GM12878 (cell line): ENCODE measurements around the gene IFNL1. TPM values are rescaled to one million over a fixed set of nuclear protein-coding genes. Genes with fewer than 3 reads are reported as not detected.

Experiments
- ATAC-seq: fragments of 200-7000 bp; cut with Tn5 transposase; 3 replicates; pipeline ENCODE4 v1.9.1; 2020; ENCODE audit warnings: mild to moderate bottlenecking, moderate library complexity
- BruUV-seq: library from RNA; stranded (reverse); fragments of 400-500 nt; replicated peaks from 2 replicates; lab custom pipeline; 2021; lab: Mats Ljungman, UMichigan
- CTCF ChIA-PET: fragments of 300-600 bp; sonication (Branson Sonifier 250); formaldehyde crosslinking; extraction: SDS; loops from one replicate; lab custom pipeline; 2021; ENCODE audit warnings: inconsistent platforms; lab: Yijun Ruan, JAX
- POLR2A ChIA-PET: fragments of 350-600 bp; formaldehyde crosslinking; extraction: SDS; loops from one replicate; lab custom pipeline; 2021; ENCODE audit warnings: inconsistent platforms; lab: Charles Lee
- RAD21 ChIA-PET: fragments of 300-600 bp; sonication (Branson Sonifier 250); formaldehyde crosslinking; loops from one replicate; lab custom pipeline; 2023; ENCODE audit warnings: antibody characterized with exemption; ENCODE audit not compliant: unreplicated experiment; lab: Charles Lee
- SMC1A ChIA-PET: fragments of 300-600 bp; sonication (Branson Sonifier 250); formaldehyde crosslinking; loops from one replicate; lab custom pipeline; 2023; ENCODE audit not compliant: unreplicated experiment, uncharacterized antibody; lab: Charles Lee
- DNase-seq: peaks from one replicate; pipeline ENCODE4 v3.0.0-alpha.2; 2011; ENCODE audit warnings: low read depth, low spot score
- FAIRE-seq: peaks from 3 replicates; lab custom pipeline; 2011; peaks lifted over from hg19 to GRCh38; lab: Jason Lieb, UNC
- H2AFZ ChIP-seq: 2 replicates; pipeline ENCODE4 v1.6.0; 2011; ENCODE audit warnings: low read depth, low read length, control low read depth; ENCODE audit not compliant: control insufficient read depth
- H3K27ac ChIP-seq: 2 replicates; pipeline ENCODE4 v1.5.1; 2011; ENCODE audit warnings: control low read depth; ENCODE audit not compliant: control insufficient read depth, insufficient read depth
- H3K27me3 ChIP-seq, 2 experiments: replicated peaks in 1 of 2; 2 replicates each; pipeline versions ENCODE4 v1.6.0 to v1.6.1; 2011; ENCODE audit warnings: low read length in 1 of 2; ENCODE audit not compliant: control insufficient read depth in 2 of 2, insufficient read depth in 2 of 2
- H3K36me3 ChIP-seq, 2 experiments: 2 replicates each; pipeline ENCODE4 v1.5.1; 2011; ENCODE audit warnings: low read length in 1 of 2; ENCODE audit not compliant: control insufficient read depth in 2 of 2, insufficient read depth in 2 of 2
- H3K4me1 ChIP-seq: 2 replicates; pipeline ENCODE4 v1.6.1; 2011; ENCODE audit warnings: mild to moderate bottlenecking, low read length, moderate library complexity, mixed read lengths; ENCODE audit not compliant: control insufficient read depth, insufficient read depth
- H3K4me2 ChIP-seq: 2 replicates; pipeline ENCODE4 v1.6.0; 2011; ENCODE audit warnings: control low read depth; ENCODE audit not compliant: control insufficient read depth, insufficient read depth
- H3K4me3 ChIP-seq: fragments of 200-600 bp; sonication (generic); 2 replicates; pipeline ENCODE4 v1.5.1; 2016
- H3K79me2 ChIP-seq: 2 replicates; pipeline ENCODE4 v1.6.0; 2011; ENCODE audit warnings: low read length; ENCODE audit not compliant: control insufficient read depth, insufficient read depth
- H3K9ac ChIP-seq: 2 replicates; pipeline ENCODE4 v1.8.0; 2011; ENCODE audit warnings: low read length, control low read depth, mixed read lengths; ENCODE audit not compliant: control insufficient read depth, insufficient read depth
- H3K9me3 ChIP-seq: replicated peaks from 3 replicates; pipeline ENCODE4 v1.5.1; 2011; ENCODE audit warnings: mild to moderate bottlenecking, low read length; ENCODE audit not compliant: control insufficient read depth, insufficient read depth
- H4K20me1 ChIP-seq: 2 replicates; pipeline ENCODE4 v1.6.0; 2011; ENCODE audit not compliant: control insufficient read depth, insufficient read depth
- CHD1 ChIP-seq: IDR thresholded peaks from 2 replicates; pipeline ENCODE4 v1.6.1; 2012; ENCODE audit warnings: low read depth, low read length, improper control_type of control experiment
- CHD4 ChIP-seq: fragments of 200-600 bp; sonication (generic); IDR thresholded peaks from 2 replicates; pipeline ENCODE4 v1.6.1; 2016; ENCODE audit warnings: mild to moderate bottlenecking
- CREB1 ChIP-seq: IDR thresholded peaks from 2 replicates; pipeline ENCODE4 v1.6.1; 2012; ENCODE audit warnings: low read depth, mild to moderate bottlenecking, inconsistent platforms
- ESRRA ChIP-seq: IDR thresholded peaks from 2 replicates; pipeline ENCODE4 v1.6.1; 2012; ENCODE audit warnings: mild to moderate bottlenecking, low read length, improper control_type of control experiment
- GATAD2B ChIP-seq: fragments of 450-650 bp; conservative IDR thresholded peaks from 2 replicates; pipeline ENCODE4 v1.6.1; 2017; ENCODE audit warnings: low read depth, mild to moderate bottlenecking, moderate library complexity
- HCFC1 ChIP-seq: fragments of 150-350 bp; IDR thresholded peaks from 2 replicates; pipeline ENCODE4 v1.6.1; 2014; ENCODE audit warnings: low read length
- HDAC6 ChIP-seq: fragments of 200-600 bp; sonication (generic); IDR thresholded peaks from one replicate; pipeline ENCODE4 v1.8.0; 2017; ENCODE audit warnings: antibody characterized with exemption; ENCODE audit not compliant: unreplicated experiment
- IKZF1 ChIP-seq: fragments of 450-650 bp; conservative IDR thresholded peaks from 2 replicates; pipeline ENCODE4 v1.6.1; 2017; ENCODE audit warnings: antibody characterized with exemption, mild to moderate bottlenecking
- IRF4 ChIP-seq: IDR thresholded peaks from 2 replicates; pipeline ENCODE4 v1.6.1; 2011; ENCODE audit warnings: low read depth, low read length
- JUND ChIP-seq: IDR thresholded peaks from 2 replicates; pipeline ENCODE4 v1.6.1; 2012; ENCODE audit warnings: low read depth, mild to moderate bottlenecking, low read length, improper control_type of control experiment, moderate library complexity
- MTA2 ChIP-seq: fragments of 450-650 bp; IDR thresholded peaks from 2 replicates; pipeline ENCODE4 v1.6.1; 2016; ENCODE audit warnings: low read depth, mild to moderate bottlenecking, moderate library complexity
- SIN3A ChIP-seq: IDR thresholded peaks from 2 replicates; pipeline ENCODE4 v1.6.1; 2012; ENCODE audit warnings: low read depth, low read length, improper control_type of control experiment
- SP1 ChIP-seq: IDR thresholded peaks from one replicate; pipeline ENCODE4 v1.6.1; 2011; ENCODE audit warnings: low read depth, low read length
- STAT1 ChIP-seq: fragments of 450-650 bp; conservative IDR thresholded peaks from 2 replicates; pipeline ENCODE4 v1.6.1; 2014; ENCODE audit warnings: antibody characterized with exemption, mild to moderate bottlenecking
- TBL1XR1 ChIP-seq: IDR thresholded peaks from 2 replicates; pipeline ENCODE4 v1.6.1; 2012; ENCODE audit warnings: low read depth, low read length, improper control_type of control experiment
- TCF7 ChIP-seq: IDR thresholded peaks from 2 replicates; pipeline ENCODE4 v1.6.1; 2014; ENCODE audit warnings: antibody characterized with exemption, borderline replicate concordance
- ZNF207 ChIP-seq: fragments of 450-650 bp; IDR thresholded peaks from 2 replicates; pipeline ENCODE4 v1.6.1; 2014; ENCODE audit warnings: antibody characterized with exemption, mild to moderate bottlenecking, borderline replicate concordance
- ZNF24 ChIP-seq: fragments of 450-650 bp; IDR thresholded peaks from 2 replicates; pipeline ENCODE4 v1.6.1; 2017; ENCODE audit warnings: antibody characterized with exemption, mild to moderate bottlenecking
- ZNF384 ChIP-seq: IDR thresholded peaks from 2 replicates; pipeline ENCODE4 v1.6.1; 2012; ENCODE audit warnings: low read depth, mild to moderate bottlenecking, low read length, improper control_type of control experiment, borderline replicate concordance
- WGBS: methylation state at CpG from one replicate; pipeline ENCODE4 v1.1.6; 2016; ENCODE audit warnings: low lambda C conversion rate; ENCODE audit not compliant: insufficient replicate concordance, insufficient coverage; ENCODE audit errors: missing lambda C conversion rate; 5-methylcytosine and 5-hydroxymethylcytosine counted together
- in situ Hi-C: fragments of 300-500 bp; cut with MboI; formaldehyde crosslinking; loops from 9 replicates; pipeline ENCODE4 v1.14.3; 2018; ENCODE audit warnings: mixed read lengths
- intact Hi-C: fragments of 100-400 bp; cut with micrococcal nuclease; formaldehyde crosslinking; loops from one replicate; pipeline ENCODE4 v1.14.2; 2022; ENCODE audit not compliant: unreplicated experiment
- polyA plus RNA-seq, 11 experiments: library from polyadenylated mRNA; depleted of rRNA in 4 of 11; unstranded in 6 of 11; stranded (reverse) in 5 of 11; fragments of >200 nt; fragmentation: Nextera tagmentation in 4 of 11; fragmentation: Illumina TruSeq in 1 of 11; extraction: Ambion mirVana in 4 of 11; extraction: Trizol in 1 of 11; gene quantifications; 1 replicate in 1 of 11; 2 replicates in 10 of 11; pipeline versions ENCODE4 v1.2.1 to v1.2.3, GENCODE V29; 2011 to 2016; ENCODE audit warnings: inconsistent platforms in 2 of 11, missing spikeins in 2 of 11, low read depth in 1 of 11
- total RNA-seq, 4 experiments: library from RNA; depleted of rRNA in 3 of 4; stranded (reverse); fragments of >200 nt in 3 of 4; fragmentation: Illumina TruSeq in 1 of 4; extraction: Trizol in 1 of 4; gene quantifications; 2 replicates each; pipeline versions ENCODE4 v1.2.1 to v1.2.3, GENCODE V29; 2013 to 2021
- TF ChIP-seq, protein P1 (sequence below): IDR thresholded peaks from 2 replicates; pipeline ENCODE4 v1.6.1; 2012; ENCODE audit warnings: mild to moderate bottlenecking, low read depth, low read length
- TF ChIP-seq, protein P2 (sequence below): IDR thresholded peaks from 2 replicates; pipeline ENCODE4 v1.6.1; 2011; ENCODE audit warnings: low read depth, mild to moderate bottlenecking, low read length, moderate library complexity, borderline replicate concordance; ENCODE audit errors: extremely low read depth

IFNL1 gene
- total and polyA plus RNA-seq, 10 of the 15 experiments (the other 5 are each of a cell fraction or from before 2014, with no cell fraction given), result not detected

DNA sequence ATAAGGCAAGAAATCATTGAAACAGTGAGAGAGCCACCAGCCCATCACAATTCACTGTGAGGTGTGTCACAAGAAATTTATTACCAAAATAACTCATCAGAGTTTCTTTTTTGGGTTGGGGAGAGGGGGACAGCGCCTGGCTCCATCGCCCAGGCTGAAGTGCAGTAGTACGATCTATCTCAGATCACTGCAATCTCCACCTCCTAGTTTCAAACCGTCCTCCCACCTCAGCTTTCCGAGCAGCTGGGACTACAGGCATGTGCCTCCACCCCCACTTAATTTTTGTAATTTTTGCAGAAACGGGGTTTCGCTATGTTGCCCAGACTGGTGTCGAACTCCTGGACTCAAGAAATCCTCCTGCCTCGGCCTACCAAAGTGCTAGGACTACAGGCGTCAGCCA, 3.6 kb downstream of the IFNL1 start (continued):
- TF ChIP-seq CHD4 (no peak), IRF4 (no peak), ZNF207 (no peak), SP1 (no peak), ZNF384 (no peak), STAT1 (no peak), MTA2 (no peak), CHD1 (no peak)
- TF ChIP-seq, all 136 proteins: peak for 0

DNA sequence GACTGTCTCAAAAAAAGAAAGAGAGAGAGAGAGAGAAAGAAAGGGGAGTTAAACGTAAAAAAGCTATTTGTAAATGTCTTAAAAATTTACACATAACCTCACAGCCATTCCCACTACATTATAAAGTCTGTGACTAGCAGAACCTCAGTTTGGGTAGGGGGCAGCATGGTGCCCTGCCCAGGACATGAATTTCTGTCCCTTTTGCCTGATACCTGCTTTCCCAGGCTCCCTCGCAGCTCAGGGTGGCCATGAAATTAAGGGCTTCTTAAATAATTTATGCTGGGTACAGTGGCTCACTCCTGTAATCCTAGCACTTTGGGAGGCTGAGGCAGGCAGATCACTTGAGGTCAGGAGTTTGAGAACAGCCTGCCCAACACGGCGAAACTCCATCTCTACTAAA, 4.8 kb downstream of the IFNL1 start:
- WGBS, result 21% methylated on average over 4 of the region's 4 CpGs
- Histone ChIP-seq H3K27ac (no peak overlapping the region), H3K4me1 (no peaks in the 10 kb centered on the region), H3K4me3 (no peak overlapping the region), H3K9ac (no peak overlapping the region), H3K36me3 (no peaks in the 10 kb centered on the region), H3K4me2 (no peak overlapping the region), H3K9me3 (no peaks in the 10 kb centered on the region), H3K27me3 (peaks cover 0 to 2% of the 10 kb centered on the region in 2 experiments; a peak in 1 of 4 replicates), H2AFZ (no peak overlapping the region), H4K20me1 (no peaks in the 10 kb centered on the region), H3K79me2 (no peaks in the 10 kb centered on the region)
- ChIA-PET CTCF (no interaction called here), RAD21 (no interaction called here), SMC1A (no interaction called here), POLR2A (no interaction called here)
- no peak for DNase-seq
- BruUV-seq, result no TSS peak
- no peak for FAIRE-seq
- in situ Hi-C loops, result no loop called here
- intact Hi-C loops, result no loop called here
- TF ChIP-seq HDAC6 (no peak), JUND (no peak), TBL1XR1 (no peak), ESRRA (no peak), CHD4 (no peak), SIN3A (no peak), TCF7 (no peak), GATAD2B (no peak), ZNF24 (no peak), CREB1 (no peak), IKZF1 (no peak), HCFC1 (no peak)
- TF ChIP-seq, protein P1, sequence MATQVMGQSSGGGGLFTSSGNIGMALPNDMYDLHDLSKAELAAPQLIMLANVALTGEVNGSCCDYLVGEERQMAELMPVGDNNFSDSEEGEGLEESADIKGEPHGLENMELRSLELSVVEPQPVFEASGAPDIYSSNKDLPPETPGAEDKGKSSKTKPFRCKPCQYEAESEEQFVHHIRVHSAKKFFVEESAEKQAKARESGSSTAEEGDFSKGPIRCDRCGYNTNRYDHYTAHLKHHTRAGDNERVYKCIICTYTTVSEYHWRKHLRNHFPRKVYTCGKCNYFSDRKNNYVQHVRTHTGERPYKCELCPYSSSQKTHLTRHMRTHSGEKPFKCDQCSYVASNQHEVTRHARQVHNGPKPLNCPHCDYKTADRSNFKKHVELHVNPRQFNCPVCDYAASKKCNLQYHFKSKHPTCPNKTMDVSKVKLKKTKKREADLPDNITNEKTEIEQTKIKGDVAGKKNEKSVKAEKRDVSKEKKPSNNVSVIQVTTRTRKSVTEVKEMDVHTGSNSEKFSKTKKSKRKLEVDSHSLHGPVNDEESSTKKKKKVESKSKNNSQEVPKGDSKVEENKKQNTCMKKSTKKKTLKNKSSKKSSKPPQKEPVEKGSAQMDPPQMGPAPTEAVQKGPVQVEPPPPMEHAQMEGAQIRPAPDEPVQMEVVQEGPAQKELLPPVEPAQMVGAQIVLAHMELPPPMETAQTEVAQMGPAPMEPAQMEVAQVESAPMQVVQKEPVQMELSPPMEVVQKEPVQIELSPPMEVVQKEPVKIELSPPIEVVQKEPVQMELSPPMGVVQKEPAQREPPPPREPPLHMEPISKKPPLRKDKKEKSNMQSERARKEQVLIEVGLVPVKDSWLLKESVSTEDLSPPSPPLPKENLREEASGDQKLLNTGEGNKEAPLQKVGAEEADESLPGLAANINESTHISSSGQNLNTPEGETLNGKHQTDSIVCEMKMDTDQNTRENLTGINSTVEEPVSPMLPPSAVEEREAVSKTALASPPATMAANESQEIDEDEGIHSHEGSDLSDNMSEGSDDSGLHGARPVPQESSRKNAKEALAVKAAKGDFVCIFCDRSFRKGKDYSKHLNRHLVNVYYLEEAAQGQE, result no peak
- TF ChIP-seq, protein P2, sequence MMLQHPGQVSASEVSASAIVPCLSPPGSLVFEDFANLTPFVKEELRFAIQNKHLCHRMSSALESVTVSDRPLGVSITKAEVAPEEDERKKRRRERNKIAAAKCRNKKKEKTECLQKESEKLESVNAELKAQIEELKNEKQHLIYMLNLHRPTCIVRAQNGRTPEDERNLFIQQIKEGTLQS, result no peak
- ATAC-seq, result no peak
